GM18505 (cell line): ENCODE measurements around the gene ITPR3.

ENCODE experiments used
- ATAC-seq: cut with Tn5 transposase; IDR thresholded peaks from one replicate; pipeline ENCODE4 v1.9.1; 2021; ENCODE audit not compliant: unreplicated experiment
- POLR2A ChIP-seq: IDR thresholded peaks from 4 replicates; pipeline ENCODE4 v1.6.1; 2011; ENCODE audit warnings: borderline replicate concordance; ENCODE audit not compliant: insufficient read depth, insufficient read length; ENCODE audit errors: extremely low read depth

Gene ITPR3

DNA sequence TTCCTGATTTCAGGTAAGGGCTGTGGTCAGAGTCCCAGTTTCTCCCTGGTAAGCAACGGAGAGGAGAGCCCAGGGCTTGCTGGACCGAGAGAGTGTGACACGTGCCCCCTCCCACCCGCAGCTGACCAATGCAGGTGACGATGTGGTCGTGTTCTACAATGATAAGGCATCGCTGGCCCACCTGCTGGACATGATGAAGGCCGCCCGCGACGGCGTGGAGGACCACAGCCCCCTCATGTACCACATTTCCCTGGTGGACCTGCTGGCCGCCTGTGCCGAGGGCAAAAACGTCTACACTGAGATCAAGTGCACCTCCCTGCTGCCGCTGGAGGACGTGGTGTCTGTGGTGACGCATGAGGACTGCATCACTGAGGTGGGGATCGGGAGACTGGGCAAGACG lies 58.6 kb downstream of the ITPR3 start:
- TF ChIP-seq POLR2A = no peak
- ATAC-seq = no peak

GRCh38 chr6:33682341-33682740 lies 61.2 kb downstream of the ITPR3 start:
- no peak for TF ChIP-seq POLR2A
- no peak for ATAC-seq

DNA sequence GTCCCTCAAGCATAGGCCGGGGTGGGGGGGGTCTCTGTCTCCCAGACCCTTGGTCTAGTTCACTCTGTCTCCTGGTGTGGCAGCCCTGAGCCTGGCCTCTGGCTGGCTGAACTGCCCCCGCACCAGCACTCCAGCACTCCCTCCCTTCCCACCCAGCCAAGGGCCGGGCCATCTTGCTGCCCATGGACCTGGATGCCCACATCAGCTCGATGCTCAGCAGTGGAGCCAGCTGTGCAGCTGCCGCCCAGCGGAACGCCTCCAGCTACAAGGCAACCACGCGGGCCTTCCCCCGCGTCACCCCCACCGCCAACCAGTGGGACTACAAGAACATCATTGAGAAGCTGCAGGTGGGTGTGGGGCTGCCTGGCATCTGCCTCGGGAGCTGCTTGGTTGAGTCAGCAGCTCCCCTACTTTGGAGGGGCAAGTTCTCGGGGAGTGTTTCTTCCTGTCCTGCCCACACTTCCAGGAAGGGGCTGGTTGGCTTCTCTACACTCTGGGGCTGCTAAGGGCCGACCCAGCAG lies 62.0 kb downstream of the ITPR3 start:
- no peak for ATAC-seq
- no peak for TF ChIP-seq POLR2A

GRCh38 chr6:33683576-33684427 lies 62.7 kb downstream of the ITPR3 start:
- no peak for ATAC-seq
- no peak for TF ChIP-seq POLR2A

DNA sequence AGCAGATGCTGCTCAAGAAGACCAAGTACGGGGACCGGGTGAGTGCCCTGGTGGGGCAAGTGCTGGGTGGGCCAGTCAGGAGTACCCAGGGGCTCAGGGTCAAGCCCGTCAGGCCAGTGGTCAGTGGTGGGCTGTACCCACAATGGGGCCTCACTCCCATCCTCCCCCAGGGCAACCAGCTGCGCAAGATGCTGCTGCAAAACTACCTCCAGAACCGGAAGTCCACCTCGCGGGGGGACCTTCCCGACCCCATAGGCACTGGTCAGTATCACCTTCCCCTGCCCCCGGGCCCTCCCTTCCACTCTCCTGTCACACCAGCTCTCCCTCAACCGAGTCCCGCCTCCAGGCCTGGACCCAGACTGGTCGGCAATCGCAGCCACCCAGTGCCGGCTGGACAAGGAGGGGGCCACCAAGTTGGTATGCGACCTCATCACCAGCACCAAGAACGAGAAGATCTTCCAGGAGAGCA lies 63.3 kb downstream of the ITPR3 start:
- ATAC-seq = no peak
- TF ChIP-seq POLR2A = no peak

DNA sequence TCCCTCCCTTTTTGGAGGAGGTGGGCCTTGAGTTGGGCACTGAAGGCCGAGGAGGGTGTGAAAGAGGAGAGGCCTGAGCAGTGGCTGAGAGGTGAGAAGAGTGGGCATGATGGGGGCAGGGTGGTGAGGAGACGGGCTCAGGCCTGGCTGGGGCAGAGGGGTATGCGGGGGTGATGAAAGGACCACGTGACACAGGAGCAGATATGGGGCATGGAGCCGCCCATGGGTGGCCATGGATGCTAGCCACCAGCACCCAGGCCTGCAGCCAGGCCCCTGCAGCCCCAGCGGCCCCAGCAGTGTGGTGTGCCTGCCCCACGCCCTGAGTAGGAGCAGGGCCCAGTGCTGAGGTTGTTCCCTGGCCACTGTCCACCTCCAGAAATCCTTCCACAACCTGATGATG lies 63.9 kb downstream of the ITPR3 start:
- ATAC-seq = no peak
- no peak for TF ChIP-seq POLR2A

- no peak for TF ChIP-seq POLR2A
- ATAC-seq = no peak
Measured at GRCh38 chr6:33685411-33686224, 64.5 kb downstream of the ITPR3 start.

- no peak for ATAC-seq
- TF ChIP-seq POLR2A = no peak
Measured at GRCh38 chr6:33686225-33686924, 65.3 kb downstream of the ITPR3 start.

GRCh38 chr6:33686981-33687975 lies 66.2 kb downstream of the ITPR3 start:
- no peak for TF ChIP-seq POLR2A
- ATAC-seq = no peak

DNA sequence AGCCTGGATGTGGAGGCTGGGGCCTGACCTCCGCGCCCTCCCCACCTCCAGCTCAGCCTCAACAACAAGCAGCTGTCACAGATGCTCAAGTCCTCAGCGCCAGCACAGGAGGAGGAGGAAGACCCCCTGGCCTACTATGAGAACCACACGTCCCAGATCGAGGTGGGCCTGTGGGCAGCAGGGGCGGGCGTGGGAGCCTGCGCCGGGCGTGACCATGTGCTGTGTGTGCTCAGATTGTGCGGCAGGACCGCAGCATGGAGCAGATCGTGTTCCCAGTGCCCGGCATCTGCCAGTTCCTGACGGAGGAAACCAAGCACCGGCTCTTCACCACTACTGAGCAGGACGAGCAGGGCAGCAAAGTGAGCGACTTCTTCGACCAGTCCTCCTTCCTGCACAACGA lies 66.9 kb downstream of the ITPR3 start:
- ATAC-seq = no peak
- TF ChIP-seq POLR2A = no peak

DNA sequence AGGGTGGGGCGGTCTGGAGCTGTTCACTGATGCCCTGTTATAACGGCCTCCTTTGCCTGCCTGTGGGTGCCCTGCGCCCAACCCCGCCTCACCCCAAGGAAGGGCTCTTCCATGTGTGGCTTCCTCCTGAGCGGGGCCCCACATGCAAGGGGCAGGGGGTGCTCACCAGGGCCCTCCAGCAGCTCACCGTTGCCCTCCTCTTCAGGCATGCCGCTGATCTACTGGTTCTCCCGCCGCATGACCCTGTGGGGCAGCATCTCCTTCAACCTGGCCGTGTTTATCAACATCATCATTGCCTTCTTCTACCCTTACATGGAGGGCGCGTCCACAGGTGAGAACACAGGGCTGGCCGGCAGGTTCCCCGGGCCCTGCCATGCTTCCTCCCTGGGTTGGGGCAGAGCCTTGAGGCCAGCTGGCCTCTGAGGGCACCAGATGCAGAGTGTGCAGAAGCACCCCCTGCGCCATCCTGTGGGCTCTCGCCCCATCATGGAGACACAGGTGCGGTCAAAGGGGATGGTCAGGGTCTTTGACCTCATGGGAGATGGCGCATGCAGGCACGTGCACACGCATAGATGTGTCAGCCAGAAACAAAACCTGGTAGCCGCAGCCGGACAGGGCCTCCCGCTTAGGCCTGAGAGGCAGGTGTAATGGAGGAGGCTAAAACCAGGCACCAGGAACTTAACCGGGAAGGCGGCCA lies 67.5 kb downstream of the ITPR3 start:
- TF ChIP-seq POLR2A = no peak
- no peak for ATAC-seq

DNA sequence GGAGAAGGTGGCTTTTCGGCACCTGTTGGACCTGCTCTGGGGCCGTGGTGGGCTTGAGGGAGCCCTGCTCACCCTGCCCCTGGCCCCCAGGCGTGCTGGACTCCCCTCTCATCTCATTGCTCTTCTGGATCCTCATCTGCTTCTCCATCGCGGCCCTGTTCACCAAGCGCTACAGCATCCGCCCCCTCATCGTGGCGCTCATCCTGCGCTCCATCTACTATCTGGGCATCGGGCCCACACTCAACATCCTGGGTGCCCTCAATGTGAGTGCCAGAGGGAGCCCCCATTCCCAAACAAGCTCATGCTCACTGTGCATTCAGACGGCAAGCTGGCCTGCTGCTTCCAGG lies 68.0 kb downstream of the ITPR3 start:
- TF ChIP-seq POLR2A = no peak
- ATAC-seq = no peak
